ENCODE data around the gene RIOK3.
A peak's percentile ranks its signal among the peaks of the same experiment; 100 is the strongest.

RIOK3 gene

GRCh38 chr18:23485386-23485785 is 32.3 kb downstream of the RIOK3 start:
- H3K4me3 ChIP-seq (ENCODE audit: low read depth, low read length), result no peak overlapping the region
- no peak overlapping the region for H3K27ac ChIP-seq (ENCODE audit: extremely low read depth, low read depth, low read length)
- TF ChIP-seq ZNF777 (tag by site-specific recombination; IDR thresholded peaks at IDR 0.05; ENCODE audit: borderline replicate concordance) (no peak), ZNF211 (tag by site-specific recombination; IDR thresholded peaks at IDR 0.05; ENCODE audit: low read depth) (no peak)
- peaks cover 11 to 28% of the 10 kb centered on the region in 2 experiments for H3K36me3 ChIP-seq (ENCODE audit: control insufficient read depth in 2 of 2, insufficient read depth in 1 of 2, low read length in 2 of 2)
- H3K4me1 ChIP-seq (ENCODE audit: control insufficient read depth, insufficient read depth, low read length), result no peaks in the 10 kb centered on the region; the same call in 1 of the 2 replicates
- no peaks in the 10 kb centered on the region for H3K9me3 ChIP-seq (ENCODE audit: control insufficient read depth, insufficient read depth, low read depth, low read length)
- POLR2A ChIA-PET, result interaction anchor here (0.5 to 1.5 kb wide), 2 partner anchors 21 to 33 kb away, joined by 5 read pairs; partner anchors contain the start of gene RIOK3
- CTCF ChIA-PET, result interaction anchor here (1.1 to 1.7 kb wide), 3 partner anchors 13 to 433 kb away, joined by 3 to 11 read pairs (median 5); no protein-coding TSS in a partner anchor

- CTCF ChIA-PET, result interaction anchor here (0.7 to 4.6 kb wide), 5 partner anchors 10 to 411 kb away, joined by 3 to 40 read pairs (median 4); no protein-coding TSS in a partner anchor
- Histone ChIP-seq H3K27ac (ENCODE audit: extremely low read depth, low read depth, low read length) (peak overlapping the region; percentile 44; the same call in 1 of the 2 replicates), H3K4me3 (ENCODE audit: low read depth, low read length) (no peak overlapping the region), H3K36me3 (ENCODE audit: control insufficient read depth in 2 of 2, insufficient read depth in 1 of 2, low read length in 2 of 2) (peaks cover 0 to 5% of the 10 kb centered on the region in 2 experiments; a peak in 2 of 3 replicates), H3K9me3 (ENCODE audit: control insufficient read depth, insufficient read depth, low read depth, low read length) (no peaks in the 10 kb centered on the region), H3K4me1 (ENCODE audit: control insufficient read depth, insufficient read depth, low read length) (no peaks in the 10 kb centered on the region; the same call in 1 of the 2 replicates)
- POLR2A ChIA-PET, result interaction anchor here (1.0 kb wide), 1 partner anchor 35 kb away, joined by 4 read pairs; the partner anchor contains the start of gene RIOK3
- no peak for TF ChIP-seq ZEB2 (tag by site-specific recombination; IDR thresholded peaks at IDR 0.05)
- TF ChIP-seq ZNF174 (tag by site-specific recombination; IDR thresholded peaks at IDR 0.05), result no peak
- no peak for TF ChIP-seq ZNF132 (tag by site-specific recombination; IDR thresholded peaks at IDR 0.05; ENCODE audit: borderline replicate concordance)
- TF ChIP-seq PRDM1 (tag by site-specific recombination; IDR thresholded peaks at IDR 0.05), result peak; percentile 82
- no peak for TF ChIP-seq ZNF16 (tag by site-specific recombination; IDR thresholded peaks at IDR 0.05; ENCODE audit: low read depth)
- no peak for TF ChIP-seq ZNF837 (tag by site-specific recombination; IDR thresholded peaks at IDR 0.05)
- TF ChIP-seq SETDB1 (IDR thresholded peaks at IDR 0.05; ENCODE audit: insufficient read length, low read length), result peak; percentile 21
- TF ChIP-seq ZNF335 (tag by site-specific recombination; conservative IDR thresholded peaks at IDR 0.05), result peak; percentile 53
- 0 out of 2 replicates have a peak, but pooled peaks have one; percentile 36 for TF ChIP-seq ZNF664 (tag by site-specific recombination; IDR thresholded peaks at IDR 0.05)
- TF ChIP-seq ZNF776 (tag by site-specific recombination; IDR thresholded peaks at IDR 0.05; ENCODE audit: borderline replicate concordance), result no peak
- no peak for TF ChIP-seq ATF2 (tag by site-specific recombination; IDR thresholded peaks at IDR 0.05; ENCODE audit: low read depth)
- TF ChIP-seq ZSCAN4 (tag by site-specific recombination; IDR thresholded peaks at IDR 0.05), result no peak
- TF ChIP-seq YY2 (tag by site-specific recombination; IDR thresholded peaks at IDR 0.05), result no peak
- TF ChIP-seq OSR2 (tag by site-specific recombination; IDR thresholded peaks at IDR 0.05), result peak; percentile 75
- no peak for TF ChIP-seq SP2 (tag by site-specific recombination; IDR thresholded peaks at IDR 0.05)
- no peak for TF ChIP-seq ZNF785 (tag by site-specific recombination; IDR thresholded peaks at IDR 0.05)
- TF ChIP-seq BCL6B (tag by site-specific recombination; IDR thresholded peaks at IDR 0.05), result 0 out of 2 replicates have a peak, but pooled peaks have one; percentile 52
- no peak for TF ChIP-seq ZNF510 (tag by site-specific recombination; IDR thresholded peaks at IDR 0.05; ENCODE audit: insufficient replicate concordance)
- no peak for TF ChIP-seq ZIC2 (tag by site-specific recombination; IDR thresholded peaks at IDR 0.05)
- TF ChIP-seq PRDM10 (tag by site-specific recombination; IDR thresholded peaks at IDR 0.05), result 0 out of 2 replicates have a peak, but pooled peaks have one; percentile 32
- TF ChIP-seq PBX3 (CRISPR knock-in tag; IDR thresholded peaks at IDR 0.05), result no peak
These were observed 34.9 kb downstream of the RIOK3 start for GRCh38 chr18:23487738-23488570.

Data from HEK293 (cell line).